ENCODE data around the gene SYNE1. TPM values are rescaled to one million over a fixed set of nuclear protein-coding genes. Genes with fewer than 3 reads are reported as not detected.
"Not testable (repeated sequence)": the region's sequence is repeated elsewhere in the genome, so short reads cannot be mapped to it uniquely, and the experiment has no call there.

SYNE1 gene
- 12.7 TPM for total RNA-seq (ENCODE audit: unreplicated experiment)
- long read RNA-seq, partial matches to known transcripts = 2 of 4 reads
- long read RNA-seq, other reads (novel, unspliced or antisense) = 2 of 4 reads

GRCh38 chr6:152637296-152638047 is at the start of gene SYNE1:
TSS of gene SYNE1 (minus strand) at chr6:152637362. CDS start at chr6:152628331, 9,031 bp downstream.
- H3K36me3 Mint-ChIP-seq (ENCODE audit: low read depth, unreplicated experiment) = no peaks in the 10 kb centered on the region
- peaks cover 10% of the 10 kb centered on the region for H3K4me1 Mint-ChIP-seq (ENCODE audit: unreplicated experiment)
- no peak for TF ChIP-seq CTCF (IDR thresholded peaks at IDR 0.05; ENCODE audit: unreplicated experiment)
- H3K27ac Mint-ChIP-seq (ENCODE audit: unreplicated experiment) = no peak within 1 kb of the TSS
- H3K27me3 Mint-ChIP-seq (ENCODE audit: unreplicated experiment) = peaks cover 16% of the 10 kb centered on the region
- peak within 1 kb of the TSS; percentile 93 for H3K4me3 Mint-ChIP-seq (ENCODE audit: unreplicated experiment)
- H3K9me3 Mint-ChIP-seq (ENCODE audit: unreplicated experiment) = no peaks in the 10 kb centered on the region
- no peak for DNase-seq (ENCODE audit: low spot score)

- no peak for TF ChIP-seq CTCF (IDR thresholded peaks at IDR 0.05; ENCODE audit: unreplicated experiment)
- Mint-ChIP-seq H3K9me3 (ENCODE audit: unreplicated experiment) (no peaks in the 10 kb centered on the region), H3K27ac (ENCODE audit: unreplicated experiment) (peak overlapping the region; percentile 42), H3K36me3 (ENCODE audit: low read depth, unreplicated experiment) (no peaks in the 10 kb centered on the region), H3K4me1 (ENCODE audit: unreplicated experiment) (peaks cover 6% of the 10 kb centered on the region), H3K4me3 (ENCODE audit: unreplicated experiment) (no peak overlapping the region), H3K27me3 (ENCODE audit: unreplicated experiment) (no peaks in the 10 kb centered on the region)
- no peak for DNase-seq (ENCODE audit: low spot score)
Measured at GRCh38 chr6:152685819-152686218, 48.7 kb upstream of the SYNE1 start.

- not testable (repeated sequence) for H3K36me3 Mint-ChIP-seq (ENCODE audit: low read depth, unreplicated experiment); H3K9me3 Mint-ChIP-seq (ENCODE audit: unreplicated experiment); H3K27me3 Mint-ChIP-seq (ENCODE audit: unreplicated experiment); H3K27ac Mint-ChIP-seq (ENCODE audit: unreplicated experiment); H3K4me3 Mint-ChIP-seq (ENCODE audit: unreplicated experiment); DNase-seq (ENCODE audit: low spot score); H3K4me1 Mint-ChIP-seq (ENCODE audit: unreplicated experiment)
Measured at GRCh38 chr6:152682935-152683334, 45.8 kb upstream of the SYNE1 start.

- TF ChIP-seq CTCF (IDR thresholded peaks at IDR 0.05; ENCODE audit: unreplicated experiment) = no peak
- Mint-ChIP-seq H3K36me3 (ENCODE audit: low read depth, unreplicated experiment) (no peaks in the 10 kb centered on the region), H3K4me3 (ENCODE audit: unreplicated experiment) (no peak overlapping the region), H3K27ac (ENCODE audit: unreplicated experiment) (no peak overlapping the region), H3K9me3 (ENCODE audit: unreplicated experiment) (no peaks in the 10 kb centered on the region), H3K4me1 (ENCODE audit: unreplicated experiment) (peaks cover 9% of the 10 kb centered on the region), H3K27me3 (ENCODE audit: unreplicated experiment) (no peaks in the 10 kb centered on the region)
- DNase-seq (ENCODE audit: low spot score) = no peak
Measured at GRCh38 chr6:152682141-152682540, 45.0 kb upstream of the SYNE1 start.

GRCh38 chr6:152680879-152681517 is 43.8 kb upstream of the SYNE1 start:
- Mint-ChIP-seq H3K36me3 (ENCODE audit: low read depth, unreplicated experiment) (no peaks in the 10 kb centered on the region), H3K9me3 (ENCODE audit: unreplicated experiment) (no peaks in the 10 kb centered on the region), H3K27ac (ENCODE audit: unreplicated experiment) (no peak overlapping the region), H3K4me1 (ENCODE audit: unreplicated experiment) (peaks cover 9% of the 10 kb centered on the region), H3K27me3 (ENCODE audit: unreplicated experiment) (no peaks in the 10 kb centered on the region), H3K4me3 (ENCODE audit: unreplicated experiment) (no peak overlapping the region)
- TF ChIP-seq CTCF (IDR thresholded peaks at IDR 0.05; ENCODE audit: unreplicated experiment) = no peak
- no peak for DNase-seq (ENCODE audit: low spot score)

Data from endothelial cell (in vitro differentiated cells).